ENCODE results near the gene SMYD3.
"Not testable (repeated sequence)": the region's sequence is repeated elsewhere in the genome, so short reads cannot be mapped to it uniquely, and the experiment has no call there.

The SMYD3 gene

DNA sequence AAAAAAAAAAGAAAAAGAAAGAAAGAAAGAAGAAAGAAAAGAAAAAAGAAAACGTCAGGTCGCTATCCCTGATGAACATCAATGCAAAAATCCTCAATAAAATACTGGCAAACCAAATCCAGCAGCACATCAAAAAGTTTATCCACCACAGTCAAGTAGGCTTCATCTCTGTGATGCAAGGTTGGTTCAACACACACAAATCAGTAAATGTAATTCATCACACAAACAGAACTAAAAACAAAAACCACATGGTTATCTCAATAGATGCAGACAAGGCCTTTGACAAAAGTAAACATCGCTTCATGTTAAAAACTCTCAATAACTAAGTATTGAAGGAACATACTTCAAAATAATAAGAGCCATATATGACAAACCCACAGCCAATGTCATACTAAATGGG is 779.0 kb downstream of the SMYD3 start:
- not testable (repeated sequence) for DNase-seq

DNA sequence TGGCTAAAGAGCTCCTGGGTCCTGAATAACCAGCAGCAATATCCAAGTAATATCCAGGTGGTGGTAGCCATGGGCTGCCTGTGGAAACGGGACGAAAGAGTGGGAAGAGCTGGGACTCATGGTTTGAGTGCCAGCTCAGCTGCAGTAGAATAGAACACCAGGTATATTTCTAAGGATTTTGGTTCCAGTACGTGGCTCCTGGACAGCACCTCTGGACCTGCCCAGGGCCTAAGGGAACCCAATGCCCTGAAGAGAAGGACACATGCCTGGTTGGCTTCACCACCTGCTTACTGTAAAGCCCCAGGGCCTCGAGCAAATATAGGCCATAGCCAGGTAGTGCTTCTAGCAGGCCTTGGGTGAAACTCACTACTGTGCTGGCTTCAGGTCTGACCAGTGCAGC is 785.6 kb downstream of the SMYD3 start:
- no peak for DNase-seq

DNA sequence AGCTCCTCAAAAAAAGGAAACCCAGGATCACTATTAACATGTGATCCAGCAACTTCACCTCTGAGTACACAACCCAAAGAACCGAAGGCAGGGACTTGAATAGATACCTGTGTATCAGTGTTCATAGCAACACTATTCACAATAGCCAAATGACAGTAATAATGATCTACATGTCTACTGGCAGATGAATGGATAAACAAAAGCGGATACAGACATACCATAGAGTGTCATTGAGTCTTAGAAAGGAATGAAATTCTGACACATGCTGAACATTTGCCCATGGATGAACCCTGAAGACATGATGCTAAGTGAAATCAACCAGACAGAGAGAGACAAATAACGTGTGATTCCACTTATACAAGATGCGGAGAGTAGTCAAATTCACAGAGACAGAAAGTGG is 788.1 kb downstream of the SMYD3 start:
- no peak for DNase-seq

DNA sequence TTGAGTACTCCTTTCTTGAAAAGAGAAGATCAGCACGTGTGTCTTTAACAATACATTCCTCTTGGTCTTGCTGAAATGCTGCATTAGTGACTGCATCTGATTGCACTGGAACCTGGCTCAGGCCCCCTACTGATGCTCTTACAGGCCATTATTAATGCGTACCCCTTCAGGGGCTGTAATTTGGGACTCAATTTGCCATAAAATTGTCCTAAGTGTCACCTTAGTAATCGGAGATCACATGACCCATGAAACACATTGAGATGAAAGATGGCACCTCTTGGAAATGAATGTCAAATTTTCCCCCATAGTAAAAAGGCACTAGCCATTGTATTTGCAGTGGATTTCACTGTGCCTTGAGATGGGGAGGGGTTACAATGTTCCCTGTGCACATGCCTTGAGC is 789.0 kb downstream of the SMYD3 start:
- no peak for DNase-seq

DNA sequence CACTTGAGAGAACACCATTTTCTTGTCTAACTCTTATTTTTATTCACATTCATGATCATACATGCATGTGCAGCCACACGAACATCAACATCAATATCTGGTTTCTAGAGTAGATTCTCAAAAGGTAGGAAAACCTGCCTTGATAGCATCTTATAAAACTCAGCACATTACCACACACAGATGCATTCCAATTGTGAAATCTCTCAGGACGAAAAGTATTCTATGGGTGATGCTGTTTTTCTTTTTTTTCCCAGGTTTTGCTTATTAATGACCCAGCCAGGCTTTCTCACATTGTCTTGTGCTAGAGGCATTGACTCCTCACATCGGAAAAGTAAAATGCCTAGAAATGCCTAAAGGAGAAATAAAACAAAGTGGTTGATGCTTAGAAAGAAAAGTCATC is 789.5 kb downstream of the SMYD3 start:
- DNase-seq = no peak

DNA sequence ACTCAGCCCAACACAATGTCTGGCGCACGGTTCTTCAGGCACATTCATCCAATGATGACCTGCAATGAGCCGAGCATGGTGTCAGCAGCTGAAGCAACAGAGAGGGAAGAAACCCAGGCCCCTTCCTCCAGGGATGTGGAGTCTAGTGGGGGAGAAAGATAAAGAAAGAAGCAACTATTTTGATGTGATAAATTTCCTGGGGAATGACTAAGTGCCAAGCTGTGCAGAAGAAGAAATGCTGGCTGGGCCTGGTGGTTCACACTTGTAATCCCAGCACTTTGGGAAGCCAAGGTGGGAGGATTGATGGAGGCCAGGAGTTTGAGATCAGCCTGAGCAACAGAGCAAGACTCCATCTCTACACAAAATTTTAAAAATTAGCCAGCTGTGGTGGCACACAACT is 790.5 kb downstream of the SMYD3 start:
- DNase-seq = no peak

DNA sequence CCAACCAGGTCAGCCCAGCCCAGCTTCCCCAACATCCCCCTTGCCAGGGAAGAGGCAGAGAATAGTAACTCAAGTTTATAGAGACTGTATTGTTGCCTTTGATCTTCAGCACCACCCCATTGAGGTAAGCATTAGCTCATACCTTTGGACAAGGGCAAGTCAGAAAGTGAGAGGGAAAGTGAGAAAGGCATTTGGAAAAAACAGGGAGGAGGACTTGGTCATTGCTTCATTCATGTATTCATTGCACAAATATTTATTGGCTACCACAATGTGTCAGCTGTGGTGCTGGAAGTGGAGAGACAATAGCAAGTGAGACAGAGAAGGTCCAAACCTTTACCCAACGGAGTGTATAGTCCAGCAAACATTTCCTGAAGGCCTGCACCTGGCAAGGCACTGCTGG is 791.1 kb downstream of the SMYD3 start:
- DNase-seq = no peak

DNA sequence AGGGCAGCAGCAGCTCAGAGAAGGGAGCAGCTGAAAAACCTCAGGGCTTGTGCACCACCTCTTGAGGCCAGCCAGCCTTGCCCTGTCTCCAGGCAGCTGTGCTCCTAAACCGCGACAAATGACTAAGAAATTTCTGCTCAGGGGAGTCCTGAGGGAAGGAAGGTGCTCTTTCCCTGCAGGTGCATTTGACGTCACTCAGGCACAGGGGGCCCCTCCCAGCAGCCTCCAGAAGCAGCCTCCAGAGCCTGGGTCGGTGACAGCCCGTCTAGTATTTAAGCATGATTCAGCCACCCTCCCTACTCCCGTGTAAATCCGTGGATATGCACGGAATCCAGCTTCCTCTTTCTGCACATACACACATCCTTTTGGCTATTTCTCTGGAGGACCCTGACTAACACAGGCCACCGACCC is 791.8 kb downstream of the SMYD3 start:
- DNase-seq = no peak

DNA sequence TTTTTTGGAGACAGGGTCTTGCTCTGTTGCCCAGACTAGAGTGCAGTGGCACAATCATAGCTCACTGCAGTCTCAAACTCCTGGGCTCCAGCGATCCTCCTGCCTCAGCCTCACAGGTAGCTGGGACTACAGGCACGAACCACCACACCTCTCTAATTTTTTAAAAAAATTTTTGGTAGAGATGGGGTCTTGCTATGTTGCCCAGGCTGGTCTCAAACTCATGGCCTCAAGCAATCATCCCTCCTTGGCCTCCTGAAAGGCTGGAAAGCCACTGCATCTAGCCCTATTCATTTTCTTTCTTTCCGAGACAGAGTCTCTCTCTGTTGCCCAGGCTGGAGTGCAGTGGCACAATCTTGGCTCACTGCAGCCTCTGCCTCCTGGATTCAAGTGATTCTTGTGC is 793.1 kb downstream of the SMYD3 start:
- DNase-seq = not testable (repeated sequence)

DNA sequence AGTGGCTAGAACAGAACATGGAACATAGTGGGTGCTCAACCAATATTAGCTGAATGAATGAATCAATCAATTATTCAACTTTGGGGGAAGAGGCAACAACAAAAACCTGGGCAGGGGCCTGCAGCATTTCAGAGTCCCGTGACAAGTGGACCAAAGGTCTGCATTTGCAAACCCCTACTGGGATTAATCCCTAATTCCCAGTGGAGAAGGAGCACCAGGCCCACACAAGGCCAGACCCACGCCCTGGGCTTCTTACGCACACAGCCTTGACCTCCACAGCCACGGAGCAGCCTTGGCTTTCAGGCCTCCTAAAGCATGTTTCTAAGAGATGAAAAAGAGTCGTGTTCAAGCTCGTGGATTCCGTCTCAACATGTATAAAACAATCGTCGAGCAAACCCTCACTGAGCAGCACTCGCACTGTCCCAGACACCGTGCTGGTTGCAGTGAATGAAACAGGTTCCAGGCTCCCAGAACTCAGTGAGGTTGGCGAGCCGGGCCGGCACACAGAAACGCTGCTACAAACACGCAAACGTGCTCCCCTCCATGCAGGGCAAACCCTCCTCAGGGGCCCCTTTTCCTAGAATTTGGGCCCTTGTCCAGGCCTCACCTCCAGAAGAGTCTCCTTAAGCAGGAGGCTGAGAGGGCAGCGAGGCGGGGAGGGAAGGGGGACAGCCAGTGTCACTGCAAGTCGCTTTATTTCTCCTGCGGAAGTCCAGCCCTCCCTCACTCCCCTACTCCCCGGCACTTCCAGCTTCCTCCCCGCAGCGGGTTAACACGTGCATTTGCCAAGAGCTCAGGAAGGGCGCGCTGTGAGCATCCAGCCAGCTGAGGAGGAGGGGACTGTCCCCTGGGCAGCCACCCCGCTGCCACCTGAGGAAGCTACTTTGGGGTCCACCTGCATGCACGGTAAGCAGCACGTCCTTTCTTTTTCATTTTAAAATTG is 795.8 kb downstream of the SMYD3 start:
- no peak for DNase-seq

DNA sequence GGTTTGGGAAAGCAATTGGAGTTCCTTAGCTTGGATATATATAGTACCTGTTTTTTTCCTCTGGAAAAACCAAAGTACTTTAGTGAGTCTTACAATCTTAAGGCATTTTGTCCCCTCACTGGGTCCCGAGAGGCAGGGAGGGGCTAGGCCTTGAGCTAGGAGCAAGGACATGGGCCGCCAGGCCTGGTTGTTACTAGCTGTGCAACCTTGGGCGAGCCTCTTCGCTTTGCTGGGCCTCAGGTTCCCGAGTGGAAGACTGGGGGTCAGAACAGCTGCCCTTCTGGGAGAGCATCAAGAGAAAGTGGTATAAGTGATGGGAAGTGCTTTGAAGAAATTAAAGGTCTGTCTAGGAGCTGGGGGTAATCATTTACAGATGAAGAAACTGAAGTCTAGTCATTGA is 799.1 kb downstream of the SMYD3 start:
- no peak for DNase-seq

DNA sequence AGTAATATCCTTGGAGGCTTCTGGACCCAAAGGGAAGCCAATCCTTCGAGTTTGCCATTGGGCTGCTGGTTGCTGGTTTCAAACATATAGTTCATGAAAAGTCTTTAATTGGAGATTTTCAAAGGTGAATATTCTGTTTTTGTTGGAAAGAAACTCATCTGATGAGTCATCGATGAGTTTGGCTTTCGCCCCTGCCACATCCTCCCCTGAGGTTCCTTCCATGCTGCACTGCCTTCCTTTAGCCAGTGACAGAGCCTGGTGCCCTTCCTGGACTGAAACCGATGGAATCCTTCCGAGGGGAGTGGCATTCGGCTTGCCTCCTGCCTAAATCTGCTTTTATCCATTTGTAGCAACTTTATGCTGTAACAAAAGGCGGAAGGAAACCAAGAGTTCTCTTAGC is 802.3 kb downstream of the SMYD3 start:
- DNase-seq = no peak

DNA sequence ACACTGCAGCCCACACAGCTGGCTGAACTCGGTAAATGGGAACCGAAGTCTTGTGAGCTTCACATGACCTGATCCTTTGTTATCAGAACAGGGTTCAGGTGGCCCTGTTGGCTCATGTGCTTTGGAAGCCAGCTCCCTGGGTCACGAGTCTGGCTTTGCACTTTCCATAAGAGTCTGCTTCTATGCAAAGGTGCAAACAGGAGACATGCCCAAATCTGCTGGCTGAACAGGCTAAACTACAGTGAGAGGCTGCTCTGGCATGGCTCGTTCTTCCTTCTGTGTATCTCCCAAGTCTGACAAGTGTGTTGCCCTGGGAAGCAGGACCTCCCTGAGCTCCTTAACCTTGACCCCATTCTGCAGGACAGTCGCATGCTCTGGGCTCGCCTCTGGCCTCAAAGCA is 802.7 kb downstream of the SMYD3 start:
- DNase-seq = no peak

DNA sequence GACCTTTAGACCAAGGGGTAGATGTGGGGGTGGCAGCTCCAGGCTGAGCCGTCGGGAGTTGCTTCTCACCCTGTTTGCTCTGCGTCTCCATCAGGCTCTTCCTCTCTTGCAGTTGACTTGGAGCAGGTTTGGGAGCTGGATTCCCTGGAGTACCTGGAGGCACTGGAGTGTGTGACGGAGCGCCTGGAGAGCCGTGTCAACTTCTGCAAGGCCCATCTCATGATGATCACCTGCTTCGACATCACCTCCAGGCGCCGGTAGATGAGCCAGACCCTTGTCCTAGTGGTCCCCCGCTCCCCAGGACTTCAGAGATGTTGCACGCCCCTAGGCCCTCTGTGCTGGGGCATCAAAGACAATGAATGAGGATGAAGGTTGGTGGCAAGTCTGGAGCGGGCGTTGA is 804.7 kb downstream of the SMYD3 start:
- no peak for DNase-seq

DNA sequence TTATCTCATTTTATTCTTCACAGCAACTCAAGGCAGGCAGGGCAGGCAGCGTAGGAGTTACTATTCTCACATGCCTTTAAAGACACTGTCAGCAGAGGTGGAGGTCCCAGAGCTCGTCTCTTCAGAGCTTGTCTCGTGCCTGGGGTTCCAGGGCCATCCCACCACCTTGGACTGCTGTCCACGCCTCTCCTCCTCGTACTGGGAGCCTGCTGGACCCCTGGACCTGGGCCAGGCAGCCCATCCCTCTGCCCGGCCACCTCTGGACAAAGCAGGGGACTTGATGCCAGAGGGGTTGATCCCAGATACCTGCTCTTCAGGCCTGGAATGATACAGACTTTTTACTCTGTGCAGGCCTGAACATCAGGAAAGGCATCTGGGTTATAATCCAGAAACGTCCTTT is 805.4 kb downstream of the SMYD3 start:
- no peak for DNase-seq

DNA sequence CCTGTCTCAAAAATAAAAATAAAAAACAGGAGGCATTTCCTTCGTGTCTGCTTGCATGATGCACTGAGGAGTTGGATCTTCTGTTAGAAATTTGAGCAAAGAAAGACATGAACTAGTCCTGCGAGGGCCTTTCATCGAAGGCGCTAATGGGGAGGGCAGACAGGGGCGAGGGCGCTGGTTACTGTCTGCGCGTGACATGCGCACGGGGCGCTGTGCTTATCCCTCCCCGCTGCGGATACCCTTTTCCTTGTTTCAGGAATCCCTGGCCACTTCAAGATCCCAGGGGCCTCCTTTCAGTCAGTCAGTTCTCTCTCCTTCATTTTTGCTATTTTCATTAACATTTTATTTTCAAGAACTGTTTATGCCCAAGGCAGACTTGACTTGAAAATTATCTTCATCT is 806.4 kb downstream of the SMYD3 start:
- no peak for DNase-seq

Measured in NCI-H1694 treated with DMSO at 0.1 percent for 48 hours (cell line).